Left ventricle myocardium superior (tissue), 1 donor: ENCODE data around the gene CLSTN2. TPM values are rescaled to one million over a fixed set of nuclear protein-coding genes. Genes with fewer than 3 reads are reported as not detected.
A peak's percentile ranks its signal among the peaks of the same experiment; 100 is the strongest.

Source experiments
- ATAC-seq: fragments of 200-7000 bp; cut with Tn5 transposase; one replicate; pipeline ENCODE4 v1.9.1; 2020; ENCODE audit warnings: mild to moderate bottlenecking, moderate library complexity
- DNase-seq: peaks from one replicate; pipeline ENCODE4 v3.0.0-alpha.2; 2020
- intact Hi-C: fragments of 100-400 bp; cut with micrococcal nuclease; formaldehyde crosslinking; loops from one replicate; pipeline ENCODE4 v1.11.0; 2022
- total RNA-seq: library from RNA; stranded (reverse); fragmentation: NEBNext Ultra II Directional; extraction: Animal tissue kit (Norgen Biotek cat#: 25700); gene quantifications from one replicate; pipeline ENCODE4 v1.2.1, GENCODE V29; 2021
- donor health status: DM: no; HTN: yes; CAD: no; lungs with severe emphysema.

CLSTN2 gene
- total RNA-seq, 1 donor from 2014 or later = 4.9 TPM

- intact Hi-C loops = no loop called here
- ATAC-seq = no peak
- DNase-seq = no peak
Measured at GRCh38 chr3:140599496-140599895, 664.5 kb downstream of the CLSTN2 start.

DNA sequence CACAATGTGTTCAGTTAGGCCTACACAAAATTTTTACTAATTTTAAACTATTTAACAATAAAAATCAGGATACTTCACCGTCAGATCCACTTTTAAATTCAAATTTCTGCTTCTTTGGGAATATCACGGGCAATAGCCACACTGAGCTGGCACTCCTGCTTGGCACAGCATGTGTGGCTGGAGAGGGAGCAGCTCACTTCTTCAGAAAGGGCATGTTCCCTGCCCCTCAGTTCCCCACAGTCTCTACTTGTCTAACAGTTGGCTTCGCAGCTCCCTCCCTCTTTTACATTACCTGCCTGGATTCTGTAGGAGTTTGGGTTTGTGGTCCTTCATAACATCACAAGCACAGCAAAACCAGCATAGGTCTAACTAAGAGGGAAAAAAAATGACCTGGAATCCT is 666.9 kb downstream of the CLSTN2 start:
- peak; percentile 49 for ATAC-seq
- no peak for DNase-seq
- intact Hi-C loops = no loop called here

GRCh38 chr3:140602781-140603180 is 667.8 kb downstream of the CLSTN2 start:
- DNase-seq = no peak
- no peak for ATAC-seq
- intact Hi-C loops = no loop called here

GRCh38 chr3:140603766-140604165 is 668.8 kb downstream of the CLSTN2 start:
- intact Hi-C loops = no loop called here

GRCh38 chr3:140610544-140610943 is 675.6 kb downstream of the CLSTN2 start:
- no peak for ATAC-seq
- intact Hi-C loops = no loop called here
- DNase-seq = no peak

More at GRCh38 chr3:140603766-140604165, 668.8 kb downstream of the CLSTN2 start:
- DNase-seq = no peak
- no peak for ATAC-seq

DNA sequence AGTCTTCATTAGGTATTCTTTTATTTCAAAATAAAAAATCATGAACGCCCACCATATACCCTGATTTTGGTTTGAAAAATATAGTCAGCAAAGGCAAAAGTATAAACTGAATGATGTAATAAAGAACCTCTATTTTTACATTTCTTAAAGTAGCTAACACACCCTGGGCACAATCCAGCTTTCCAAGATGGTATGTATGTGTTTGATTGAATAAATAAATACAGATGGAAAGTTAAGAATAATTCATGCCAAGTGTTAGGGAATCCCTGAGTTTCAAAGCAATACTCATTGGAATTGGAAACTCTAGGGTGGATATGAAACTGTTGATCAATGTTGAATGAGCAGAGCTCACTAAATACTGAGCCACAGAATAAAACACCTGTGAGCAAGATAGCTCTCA is 679.0 kb downstream of the CLSTN2 start:
- intact Hi-C loops = no loop called here
- DNase-seq (no peak), ATAC-seq (no peak)

GRCh38 chr3:140617135-140617534 is 682.1 kb downstream of the CLSTN2 start:
- no peak for ATAC-seq
- DNase-seq = no peak
- intact Hi-C loops = no loop called here

GRCh38 chr3:140626856-140627255 is 691.9 kb downstream of the CLSTN2 start:
- no peak for DNase-seq
- intact Hi-C loops = no loop called here
- ATAC-seq = no peak
